ENCODE data around the gene PRKAB1. TPM values are rescaled to one million over a fixed set of nuclear protein-coding genes. Genes with fewer than 3 reads are reported as not detected.
A peak's percentile ranks its signal among the peaks of the same experiment; 100 is the strongest.

PRKAB1 gene
- total RNA-seq, 2 experiments from 2014 or later, result 18.6 to 24.2 TPM

DNA sequence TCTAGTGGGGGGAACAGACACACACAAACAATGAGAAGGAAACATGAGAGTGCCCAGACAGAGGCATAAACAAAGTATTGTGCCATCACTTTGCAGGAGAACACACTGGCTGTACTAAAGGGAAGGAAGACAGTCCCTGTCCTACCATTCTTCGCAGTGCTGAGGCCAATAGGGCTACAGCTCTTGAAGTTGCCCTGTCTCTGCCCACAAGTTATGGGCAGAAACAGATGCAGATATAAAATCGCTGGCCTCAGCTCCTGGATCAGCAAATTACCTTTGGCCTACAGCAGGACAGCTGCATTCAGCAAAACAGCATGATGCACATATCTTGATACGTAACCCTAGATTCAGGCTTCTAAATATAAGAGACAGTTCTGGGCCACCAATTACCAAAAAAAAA lies 23.0 kb upstream of the PRKAB1 start:
- no peak overlapping the region for H3K4me3 Mint-ChIP-seq
- no peak overlapping the region for H3K27ac ChIP-seq (ENCODE audit: low read depth in 1 of 2, low read length in 2 of 2)
- H3K36me3 Mint-ChIP-seq (ENCODE audit: low read depth), result no peaks in the 10 kb centered on the region
- no peaks in the 10 kb centered on the region for H3K36me3 ChIP-seq (ENCODE audit: insufficient read depth, low read length)
- peaks cover 0 to 3% of the 10 kb centered on the region in 2 experiments for H3K27me3 ChIP-seq (ENCODE audit: control insufficient read depth in 1 of 2, insufficient read depth in 2 of 2, low read length in 2 of 2)
- ChIA-PET POLR2A (no interaction called here), CTCF (no interaction called here)
- no peaks in the 10 kb centered on the region for H3K4me1 Mint-ChIP-seq (ENCODE audit: low read depth)
- no peak overlapping the region for H3K27ac Mint-ChIP-seq
- DNase-seq (no peak), ATAC-seq (ENCODE audit: poor library complexity) (no peak)
- intact Hi-C loops (cut with DNase I, micrococcal nuclease), result no loop called here
- H3K4me3 ChIP-seq (ENCODE audit: low read length), result no peak overlapping the region
- H3K4me1 ChIP-seq (ENCODE audit: insufficient read depth, low read length), result no peaks in the 10 kb centered on the region
- peaks cover 24% of the 10 kb centered on the region for H3K27me3 Mint-ChIP-seq
- no peak for TF ChIP-seq CTCF (IDR thresholded peaks at IDR 0.05)
- no peaks in the 10 kb centered on the region for H3K9me3 Mint-ChIP-seq
- H3K9me3 ChIP-seq (ENCODE audit: control insufficient read depth in 1 of 2, insufficient read depth in 1 of 2, low read length in 2 of 2), result no peaks in the 10 kb centered on the region

GRCh38 chr12:119645535-119646059 lies 22.3 kb upstream of the PRKAB1 start:
- Mint-ChIP-seq H3K36me3 (ENCODE audit: low read depth) (no peaks in the 10 kb centered on the region), H3K4me1 (ENCODE audit: low read depth) (no peaks in the 10 kb centered on the region), H3K27ac (no peak overlapping the region), H3K4me3 (no peak overlapping the region), H3K27me3 (peaks cover 21% of the 10 kb centered on the region), H3K9me3 (no peaks in the 10 kb centered on the region)
- Histone ChIP-seq H3K4me3 (ENCODE audit: low read length) (no peak overlapping the region), H3K27ac (ENCODE audit: low read depth in 1 of 2, low read length in 2 of 2) (no peak overlapping the region), H3K4me1 (ENCODE audit: insufficient read depth, low read length) (no peaks in the 10 kb centered on the region), H3K9me3 (ENCODE audit: control insufficient read depth in 1 of 2, insufficient read depth in 1 of 2, low read length in 2 of 2) (no peaks in the 10 kb centered on the region), H3K36me3 (ENCODE audit: insufficient read depth, low read length) (no peaks in the 10 kb centered on the region), H3K27me3 (ENCODE audit: control insufficient read depth in 1 of 2, insufficient read depth in 2 of 2, low read length in 2 of 2) (peaks cover 0 to 3% of the 10 kb centered on the region in 2 experiments)
- ChIA-PET POLR2A (no interaction called here), CTCF (no interaction called here)
- intact Hi-C loops (cut with DNase I, micrococcal nuclease), result no loop called here
- ATAC-seq (ENCODE audit: poor library complexity) (no peak), DNase-seq (no peak)
- no peak for TF ChIP-seq CTCF (IDR thresholded peaks at IDR 0.05)

GRCh38 chr12:119649202-119649808 lies 18.6 kb upstream of the PRKAB1 start:
- peak; percentile 75 for TF ChIP-seq CTCF (IDR thresholded peaks at IDR 0.05)
- Histone ChIP-seq H3K36me3 (ENCODE audit: insufficient read depth, low read length) (no peaks in the 10 kb centered on the region), H3K9me3 (ENCODE audit: control insufficient read depth in 1 of 2, insufficient read depth in 1 of 2, low read length in 2 of 2) (peaks cover 5 to 14% of the 10 kb centered on the region in 2 experiments), H3K27me3 (ENCODE audit: control insufficient read depth in 1 of 2, insufficient read depth in 2 of 2, low read length in 2 of 2) (no peaks in the 10 kb centered on the region), H3K4me3 (ENCODE audit: low read length) (no peak overlapping the region), H3K27ac (ENCODE audit: low read depth in 1 of 2, low read length in 2 of 2) (no peak overlapping the region), H3K4me1 (ENCODE audit: insufficient read depth, low read length) (no peaks in the 10 kb centered on the region)
- POLR2A ChIA-PET, result no interaction called here
- H3K4me3 Mint-ChIP-seq, result no peak overlapping the region
- CTCF ChIA-PET, result interaction anchor here (0.6 to 1.1 kb wide), 3 partner anchors 9 to 78 kb away, joined by 3 to 4 read pairs (median 3); no protein-coding TSS in a partner anchor
- ATAC-seq (ENCODE audit: poor library complexity) (no peak), DNase-seq (peak in 3 of 14 experiments; percentile 19 to 38 (median 31))
- peaks cover 5% of the 10 kb centered on the region for H3K9me3 Mint-ChIP-seq
- peaks cover 10% of the 10 kb centered on the region for H3K36me3 Mint-ChIP-seq (ENCODE audit: low read depth)
- H3K27ac Mint-ChIP-seq, result no peak overlapping the region
- intact Hi-C loops (cut with DNase I, micrococcal nuclease), result no loop called here
- H3K4me1 Mint-ChIP-seq (ENCODE audit: low read depth), result no peaks in the 10 kb centered on the region
- H3K27me3 Mint-ChIP-seq, result peaks cover 4% of the 10 kb centered on the region

Measured in CD4-positive, alpha-beta T cell (primary cell).